ENCODE data around the gene RBAK.
"Not testable (repeated sequence)": the region's sequence is repeated elsewhere in the genome, so short reads cannot be mapped to it uniquely, and the experiment has no call there.

RBAK gene

GRCh38 chr7:5064391-5065106, 18.9 kb downstream of the RBAK start:
- no peak for DNase-seq (ENCODE audit: low read depth)
- H3K4me3 ChIP-seq (ENCODE audit: low read length), result no peak overlapping the region
- TF ChIP-seq CTCF (conservative IDR thresholded peaks at IDR 0.05; ENCODE audit: low read length), result no peak

- no peak for DNase-seq (ENCODE audit: low read depth)
- TF ChIP-seq CTCF (conservative IDR thresholded peaks at IDR 0.05; ENCODE audit: low read length), result no peak
- no peak overlapping the region for H3K4me3 ChIP-seq (ENCODE audit: low read length)
Measured at GRCh38 chr7:5065107-5065407, 19.4 kb downstream of the RBAK start.

- H3K4me3 ChIP-seq (ENCODE audit: low read length), result no peak overlapping the region
- no peak for DNase-seq (ENCODE audit: low read depth)
- no peak for TF ChIP-seq CTCF (conservative IDR thresholded peaks at IDR 0.05; ENCODE audit: low read length)
Measured at GRCh38 chr7:5068521-5068920, 22.9 kb downstream of the RBAK start.

GRCh38 chr7:5070206-5070605, 24.5 kb downstream of the RBAK start:
- DNase-seq (ENCODE audit: low read depth), result no peak
- H3K4me3 ChIP-seq (ENCODE audit: low read length), result no peak overlapping the region
- TF ChIP-seq CTCF (conservative IDR thresholded peaks at IDR 0.05; ENCODE audit: low read length), result no peak

- not testable (repeated sequence) for H3K4me3 ChIP-seq (ENCODE audit: low read length); DNase-seq (ENCODE audit: low read depth)
Measured at GRCh38 chr7:5075187-5075586, 29.5 kb downstream of the RBAK start.

- no peak overlapping the region for H3K4me3 ChIP-seq (ENCODE audit: low read length)
- TF ChIP-seq CTCF (conservative IDR thresholded peaks at IDR 0.05; ENCODE audit: low read length), result no peak
- no peak for DNase-seq (ENCODE audit: low read depth)
Measured at GRCh38 chr7:5077740-5078139, 32.1 kb downstream of the RBAK start.

GRCh38 chr7:5082806-5083205, 37.1 kb downstream of the RBAK start:
- DNase-seq (ENCODE audit: low read depth), result no peak
- no peak overlapping the region for H3K4me3 ChIP-seq (ENCODE audit: low read length)
- no peak for TF ChIP-seq CTCF (conservative IDR thresholded peaks at IDR 0.05; ENCODE audit: low read length)

GRCh38 chr7:5083311-5083711, 37.7 kb downstream of the RBAK start:
- no peak overlapping the region for H3K4me3 ChIP-seq (ENCODE audit: low read length)
- no peak for DNase-seq (ENCODE audit: low read depth)
- no peak for TF ChIP-seq CTCF (conservative IDR thresholded peaks at IDR 0.05; ENCODE audit: low read length)
